Panc1 (cell line): ENCODE measurements around the gene TRAK1. TPM values are rescaled to one million over a fixed set of nuclear protein-coding genes. Genes with fewer than 3 reads are reported as not detected.

ENCODE experiments used
- ATAC-seq: fragments of 200-7000 bp; cut with Tn5 transposase; 2 replicates; pipeline ENCODE4 v1.9.1; 2020; ENCODE audit warnings: mild to moderate bottlenecking, moderate library complexity
- BruUV-seq: library from RNA; stranded (reverse); fragments of 400-500 nt; replicated peaks from 2 replicates; lab custom pipeline; 2021; lab: Mats Ljungman, UMichigan
- CTCF ChIA-PET: fragments of 300-600 bp; sonication (Branson Sonifier 250); formaldehyde crosslinking; loops from one replicate; lab custom pipeline; 2022; ENCODE audit warnings: antibody characterized with exemption; lab: Charles Lee
- POLR2A ChIA-PET: fragments of 300-600 bp; sonication (Branson Sonifier 250); formaldehyde crosslinking; loops from one replicate; lab custom pipeline; 2022; ENCODE audit warnings: antibody characterized with exemption; lab: Charles Lee
- DNase-seq: peaks from one replicate; pipeline ENCODE4 v3.0.0-alpha.2; 2010; ENCODE audit warnings: low read depth, low spot score
- H3K27ac ChIP-seq: 2 replicates; pipeline ENCODE4 v1.5.1; 2011; ENCODE audit warnings: mild to moderate bottlenecking, low read length, inconsistent platforms
- H3K27me3 ChIP-seq: fragments of 200-500 bp; sonication (Bioruptor generic); 2 replicates; pipeline ENCODE4 v1.6.0; 2014; ENCODE audit warnings: low read length, inconsistent platforms; ENCODE audit not compliant: control insufficient read depth, insufficient read depth
- H3K36me3 ChIP-seq: fragments of 200-500 bp; sonication (Bioruptor generic); 2 replicates; pipeline ENCODE4 v1.5.1; 2014; ENCODE audit warnings: inconsistent platforms, mild to moderate bottlenecking, low read length, moderate library complexity; ENCODE audit not compliant: control insufficient read depth, insufficient read depth
- H3K4me1 ChIP-seq: 2 replicates; pipeline ENCODE4 v1.5.1; 2011; ENCODE audit warnings: inconsistent platforms, mild to moderate bottlenecking, low read length, moderate library complexity; ENCODE audit not compliant: control insufficient read depth, insufficient read depth
- H3K4me3 ChIP-seq, 2 experiments: 2 replicates each; pipeline ENCODE4 v1.5.1; 2011 to 2012; ENCODE audit warnings: low read depth in 2 of 2, low read length in 2 of 2, mild to moderate bottlenecking in 2 of 2, inconsistent platforms in 1 of 2, moderate library complexity in 1 of 2
- H3K9me3 ChIP-seq: fragments of 200-500 bp; sonication (Bioruptor generic); 2 replicates; pipeline ENCODE4 v1.5.1; 2014; ENCODE audit warnings: low read depth, mild to moderate bottlenecking, inconsistent platforms, low read length, moderate library complexity; ENCODE audit not compliant: control insufficient read depth, insufficient read depth
- POLR2AphosphoS5 ChIP-seq: IDR thresholded peaks from 2 replicates; pipeline ENCODE4 v1.6.1; 2012; ENCODE audit warnings: mild to moderate bottlenecking, low read depth, low read length, moderate library complexity
- SIN3A ChIP-seq: IDR thresholded peaks from 2 replicates; pipeline ENCODE4 v1.6.1; 2012; ENCODE audit warnings: low read depth, mild to moderate bottlenecking, low read length, moderate library complexity, borderline replicate concordance; ENCODE audit not compliant: insufficient read depth
- TCF7L2 ChIP-seq: IDR thresholded peaks from 2 replicates; pipeline ENCODE4 v1.6.1; 2011; ENCODE audit warnings: mild to moderate bottlenecking, low read depth, low read length, inconsistent platforms
- in situ Hi-C: cut with HindIII; loops from 2 replicates; pipeline ENCODE4 v1.10.0; 2016; ENCODE audit warnings: low sequenced_read_pairs, low pct_unique_long_range_greater_than_20kb
- intact Hi-C: fragments of 100-400 bp; cut with micrococcal nuclease; formaldehyde crosslinking; loops from one replicate; pipeline ENCODE4 v1.10.0; 2022; ENCODE audit not compliant: unreplicated experiment
- total RNA-seq: library from RNA; stranded (reverse); gene quantifications from one replicate; pipeline ENCODE4 v1.2.1, GENCODE V29; 2021; ENCODE audit not compliant: unreplicated experiment
- TF ChIP-seq, protein P1 (sequence below): fragments of 450-650 bp; IDR thresholded peaks from 2 replicates; pipeline ENCODE4 v1.5.1; 2017; ENCODE audit warnings: mild to moderate bottlenecking
- TF ChIP-seq, protein P2 (sequence below), 2 experiments: IDR thresholded peaks; 2 replicates each; pipeline ENCODE4 v1.6.1; 2011 to 2012; ENCODE audit warnings: low read depth in 2 of 2, control low read depth in 1 of 2, low read length in 1 of 2, mild to moderate bottlenecking in 1 of 2, moderate library complexity in 1 of 2; ENCODE audit not compliant: insufficient read depth in 1 of 2

The TRAK1 gene
- total RNA-seq, 1 experiment from 2014 or later: 38.4 TPM

DNA sequence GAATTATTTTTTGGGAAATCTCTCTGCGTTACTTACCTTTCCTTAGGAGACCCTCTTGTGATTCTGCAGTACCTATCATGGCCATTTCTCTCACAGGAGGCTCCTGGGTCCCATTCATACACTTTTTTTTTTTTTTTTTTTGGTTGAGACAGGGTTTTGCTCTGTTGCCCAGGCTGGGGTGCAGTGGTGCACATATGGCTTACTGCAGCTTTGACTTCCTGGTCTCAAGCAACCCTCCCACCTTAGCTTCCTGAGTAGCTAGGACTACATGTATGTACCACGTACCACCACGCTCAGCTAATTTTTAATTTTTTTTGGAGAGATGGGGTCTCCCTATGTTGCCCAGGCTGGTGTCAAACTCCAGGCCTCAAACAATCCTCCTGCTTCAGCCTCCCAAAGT is 36.1 kb downstream of the TRAK1 start:
- no peak overlapping the region for H3K27ac ChIP-seq
- no peaks in the 10 kb centered on the region for H3K27me3 ChIP-seq
- ChIA-PET POLR2A (no interaction called here), CTCF (no interaction called here)
- no peak overlapping the region for H3K4me3 ChIP-seq
- no peak for ATAC-seq
- DNase-seq: no peak
- BruUV-seq: no TSS peak
- intact Hi-C loops: no loop called here
- H3K4me1 ChIP-seq: 0 out of 2 replicates have a peak, but pooled peaks cover 4% of the 10 kb centered on the region
- in situ Hi-C loops: no loop called here
- H3K36me3 ChIP-seq: no peaks in the 10 kb centered on the region
- TF ChIP-seq, protein P1, sequence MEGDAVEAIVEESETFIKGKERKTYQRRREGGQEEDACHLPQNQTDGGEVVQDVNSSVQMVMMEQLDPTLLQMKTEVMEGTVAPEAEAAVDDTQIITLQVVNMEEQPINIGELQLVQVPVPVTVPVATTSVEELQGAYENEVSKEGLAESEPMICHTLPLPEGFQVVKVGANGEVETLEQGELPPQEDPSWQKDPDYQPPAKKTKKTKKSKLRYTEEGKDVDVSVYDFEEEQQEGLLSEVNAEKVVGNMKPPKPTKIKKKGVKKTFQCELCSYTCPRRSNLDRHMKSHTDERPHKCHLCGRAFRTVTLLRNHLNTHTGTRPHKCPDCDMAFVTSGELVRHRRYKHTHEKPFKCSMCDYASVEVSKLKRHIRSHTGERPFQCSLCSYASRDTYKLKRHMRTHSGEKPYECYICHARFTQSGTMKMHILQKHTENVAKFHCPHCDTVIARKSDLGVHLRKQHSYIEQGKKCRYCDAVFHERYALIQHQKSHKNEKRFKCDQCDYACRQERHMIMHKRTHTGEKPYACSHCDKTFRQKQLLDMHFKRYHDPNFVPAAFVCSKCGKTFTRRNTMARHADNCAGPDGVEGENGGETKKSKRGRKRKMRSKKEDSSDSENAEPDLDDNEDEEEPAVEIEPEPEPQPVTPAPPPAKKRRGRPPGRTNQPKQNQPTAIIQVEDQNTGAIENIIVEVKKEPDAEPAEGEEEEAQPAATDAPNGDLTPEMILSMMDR: no peak
- TF ChIP-seq TCF7L2 (no peak), SIN3A (no peak), POLR2AphosphoS5 (no peak)
- TF ChIP-seq, protein P2, sequence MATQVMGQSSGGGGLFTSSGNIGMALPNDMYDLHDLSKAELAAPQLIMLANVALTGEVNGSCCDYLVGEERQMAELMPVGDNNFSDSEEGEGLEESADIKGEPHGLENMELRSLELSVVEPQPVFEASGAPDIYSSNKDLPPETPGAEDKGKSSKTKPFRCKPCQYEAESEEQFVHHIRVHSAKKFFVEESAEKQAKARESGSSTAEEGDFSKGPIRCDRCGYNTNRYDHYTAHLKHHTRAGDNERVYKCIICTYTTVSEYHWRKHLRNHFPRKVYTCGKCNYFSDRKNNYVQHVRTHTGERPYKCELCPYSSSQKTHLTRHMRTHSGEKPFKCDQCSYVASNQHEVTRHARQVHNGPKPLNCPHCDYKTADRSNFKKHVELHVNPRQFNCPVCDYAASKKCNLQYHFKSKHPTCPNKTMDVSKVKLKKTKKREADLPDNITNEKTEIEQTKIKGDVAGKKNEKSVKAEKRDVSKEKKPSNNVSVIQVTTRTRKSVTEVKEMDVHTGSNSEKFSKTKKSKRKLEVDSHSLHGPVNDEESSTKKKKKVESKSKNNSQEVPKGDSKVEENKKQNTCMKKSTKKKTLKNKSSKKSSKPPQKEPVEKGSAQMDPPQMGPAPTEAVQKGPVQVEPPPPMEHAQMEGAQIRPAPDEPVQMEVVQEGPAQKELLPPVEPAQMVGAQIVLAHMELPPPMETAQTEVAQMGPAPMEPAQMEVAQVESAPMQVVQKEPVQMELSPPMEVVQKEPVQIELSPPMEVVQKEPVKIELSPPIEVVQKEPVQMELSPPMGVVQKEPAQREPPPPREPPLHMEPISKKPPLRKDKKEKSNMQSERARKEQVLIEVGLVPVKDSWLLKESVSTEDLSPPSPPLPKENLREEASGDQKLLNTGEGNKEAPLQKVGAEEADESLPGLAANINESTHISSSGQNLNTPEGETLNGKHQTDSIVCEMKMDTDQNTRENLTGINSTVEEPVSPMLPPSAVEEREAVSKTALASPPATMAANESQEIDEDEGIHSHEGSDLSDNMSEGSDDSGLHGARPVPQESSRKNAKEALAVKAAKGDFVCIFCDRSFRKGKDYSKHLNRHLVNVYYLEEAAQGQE (IDR thresholded peaks at IDR 0.05; ENCODE audit: insufficient read depth in 1 of 2, low read depth in 2 of 2, low read length in 1 of 2): no peak
- H3K9me3 ChIP-seq: no peaks in the 10 kb centered on the region

DNA sequence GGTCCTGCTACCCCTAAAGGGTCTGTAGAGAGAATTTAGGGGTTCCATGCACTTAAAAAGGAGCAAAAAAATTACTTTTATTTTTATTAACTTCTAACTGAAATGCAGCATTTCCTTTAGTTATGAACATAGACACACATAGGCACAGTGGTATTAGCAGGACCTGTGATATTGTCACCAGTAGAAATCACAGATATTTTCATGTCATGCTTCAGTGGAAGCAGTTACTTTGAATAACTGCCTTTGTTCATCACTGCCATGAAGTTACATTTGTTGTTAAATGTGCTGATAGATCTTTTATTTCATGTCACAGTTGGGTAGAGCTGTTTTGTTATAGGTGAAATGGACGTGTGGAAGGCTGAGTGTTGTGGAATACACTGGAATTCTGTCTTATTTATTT is 37.4 kb downstream of the TRAK1 start:
- Histone ChIP-seq H3K27ac (no peak overlapping the region), H3K27me3 (no peaks in the 10 kb centered on the region), H3K4me1 (0 out of 2 replicates have a peak, but pooled peaks cover 4% of the 10 kb centered on the region), H3K4me3 (no peak overlapping the region), H3K9me3 (no peaks in the 10 kb centered on the region), H3K36me3 (no peaks in the 10 kb centered on the region)
- intact Hi-C loops: no loop called here
- DNase-seq: no peak
- no TSS peak for BruUV-seq
- in situ Hi-C loops: no loop called here
- no peak for ATAC-seq
- ChIA-PET POLR2A (no interaction called here), CTCF (no interaction called here)
- TF ChIP-seq, protein P2 (IDR thresholded peaks at IDR 0.05; ENCODE audit: insufficient read depth in 1 of 2, low read depth in 2 of 2, low read length in 1 of 2): no peak
- no peak for TF ChIP-seq SIN3A
- TF ChIP-seq POLR2AphosphoS5: no peak
- TF ChIP-seq, protein P1: no peak
- TF ChIP-seq TCF7L2: no peak
